H1 (cell line): ENCODE data around the gene C22orf39. TPM values are rescaled to one million over a fixed set of nuclear protein-coding genes. Genes with fewer than 3 reads are reported as not detected.
A peak's percentile ranks its signal among the peaks of the same experiment; 100 is the strongest.

Experiments used
- CTCF ChIA-PET: fragments of 300-600 bp; sonication (Branson Sonifier 250); formaldehyde crosslinking; loops from one replicate; lab custom pipeline; 2021; ENCODE audit not compliant: partially characterized antibody; lab: Charles Lee
- POLR2A ChIA-PET: fragments of 300-600 bp; sonication (Branson Sonifier 250); formaldehyde crosslinking; loops from one replicate; lab custom pipeline; 2021; ENCODE audit warnings: inconsistent platforms; ENCODE audit not compliant: partially characterized antibody; lab: Charles Lee
- DNase-seq, 2 experiments: peaks; one replicate each; pipeline versions ENCODE4 v3.0.0 to v3.0.0-alpha.2; 2010 to 2022; ENCODE audit warnings: low spot score in 2 of 2, low read depth in 1 of 2, mixed read lengths in 1 of 2
- FAIRE-seq: peaks from 2 replicates; lab custom pipeline; 2011; peaks lifted over from hg19 to GRCh38; lab: Jason Lieb, UNC
- H2AFZ ChIP-seq: 2 replicates; pipeline ENCODE4 v1.8.1; 2012; ENCODE audit warnings: low read length, inconsistent platforms
- H2AK5ac ChIP-seq: 2 replicates; pipeline ENCODE4 v1.6.1; 2013; ENCODE audit warnings: low read depth, low read length
- H2BK120ac ChIP-seq: replicated peaks from 2 replicates; pipeline ENCODE3; 2013; ENCODE audit warnings: low read depth, low read length, inconsistent platforms
- H2BK12ac ChIP-seq: 2 replicates; pipeline ENCODE4 v1.6.1; 2013; ENCODE audit warnings: low read depth, low read length
- H2BK15ac ChIP-seq: 2 replicates; pipeline ENCODE4 v1.6.1; 2013; ENCODE audit warnings: low read length
- H2BK20ac ChIP-seq: 2 replicates; pipeline ENCODE4 v1.6.1; 2013; ENCODE audit warnings: low read length
- H2BK5ac ChIP-seq: 2 replicates; pipeline ENCODE4 v1.6.1; 2013; ENCODE audit warnings: low read depth, low read length
- H3K14ac ChIP-seq: 2 replicates; pipeline ENCODE4 v1.6.1; 2013; ENCODE audit warnings: inconsistent platforms; ENCODE audit not compliant: insufficient read length
- H3K18ac ChIP-seq: 2 replicates; pipeline ENCODE4 v1.6.1; 2013; ENCODE audit warnings: low read length; ENCODE audit errors: extremely low read depth
- H3K23ac ChIP-seq: 2 replicates; pipeline ENCODE4 v1.6.1; 2013; ENCODE audit warnings: inconsistent platforms; ENCODE audit not compliant: insufficient read length
- H3K23me2 ChIP-seq: 2 replicates; pipeline ENCODE4 v1.6.1; 2013; ENCODE audit warnings: low read depth, low read length
- H3K27ac ChIP-seq: 2 replicates; pipeline ENCODE4 v1.6.1; 2011; ENCODE audit warnings: low read depth, low read length, inconsistent platforms
- H3K27me3 ChIP-seq, 4 experiments: replicated peaks in 1 of 4; 1 replicate in 1 of 4; 2 replicates in 3 of 4; pipeline versions ENCODE4 v1.6.1 to v1.8.1; 2011 to 2013; ENCODE audit warnings: low read length in 3 of 4, mild to moderate bottlenecking in 3 of 4, inconsistent platforms in 2 of 4, mixed read lengths in 2 of 4, moderate library complexity in 1 of 4; ENCODE audit not compliant: control insufficient read depth in 3 of 4, insufficient read depth in 3 of 4; ENCODE audit errors: extremely low read depth in 1 of 4
- H3K36me3 ChIP-seq, 4 experiments: 2 replicates each; pipeline versions ENCODE4 v1.6.1 to v1.8.1; 2011 to 2013; ENCODE audit warnings: mild to moderate bottlenecking in 4 of 4, low read length in 3 of 4, moderate library complexity in 2 of 4, control low read depth in 1 of 4, inconsistent platforms in 1 of 4; ENCODE audit not compliant: insufficient read depth in 4 of 4, control insufficient read depth in 2 of 4
- H3K4ac ChIP-seq: replicated peaks from 2 replicates; pipeline ENCODE3; 2013; ENCODE audit warnings: low read length, low read depth, mixed read lengths, inconsistent platforms; ENCODE audit not compliant: insufficient read length
- H3K4me1 ChIP-seq, 4 experiments: replicated peaks in 1 of 4; 1 replicate in 1 of 4; 2 replicates in 3 of 4; pipeline versions ENCODE4 v1.6.1 to v1.8.1; 2011 to 2013; ENCODE audit warnings: low read length in 3 of 4, inconsistent platforms in 2 of 4, mixed read lengths in 1 of 4; ENCODE audit not compliant: insufficient read depth in 4 of 4, control insufficient read depth in 3 of 4
- H3K4me2 ChIP-seq, 2 experiments: 2 replicates each; pipeline versions ENCODE4 v1.6.1 to v1.8.1; 2011 to 2013; ENCODE audit warnings: low read depth in 2 of 2, low read length in 2 of 2, control low read depth in 1 of 2, inconsistent platforms in 1 of 2, mild to moderate bottlenecking in 1 of 2; ENCODE audit not compliant: insufficient read depth in 1 of 2
- H3K4me3 ChIP-seq, 4 experiments: fragments of 200-600, 300-600 bp in 1 of 4; sonication (generic), shearing (Covaris generic), sonication (Bioruptor Twin) in 1 of 4; 2 replicates each; pipeline versions ENCODE4 v1.5.1 to v1.8.1; 2011 to 2016; ENCODE audit warnings: low read length in 4 of 4, low read depth in 3 of 4, control low read depth in 2 of 4, inconsistent platforms in 2 of 4, mild to moderate bottlenecking in 2 of 4, mixed read lengths in 1 of 4, moderate library complexity in 1 of 4; ENCODE audit not compliant: insufficient read depth in 2 of 4; ENCODE audit errors: extremely low read depth in 1 of 4
- H3K56ac ChIP-seq: replicated peaks from 2 replicates; pipeline ENCODE3; 2013; ENCODE audit warnings: low read depth, mild to moderate bottlenecking, mixed read lengths, low read length, inconsistent platforms; ENCODE audit not compliant: insufficient read length
- H3K79me1 ChIP-seq: 2 replicates; pipeline ENCODE4 v1.6.1; 2013; ENCODE audit warnings: low read depth, low read length, control low read depth
- H3K79me2 ChIP-seq, 2 experiments: 2 replicates each; pipeline versions ENCODE4 v1.6.1 to v1.8.1; 2012 to 2013; ENCODE audit warnings: low read length in 2 of 2, mild to moderate bottlenecking in 2 of 2, inconsistent platforms in 1 of 2; ENCODE audit not compliant: insufficient read depth in 2 of 2, control insufficient read depth in 1 of 2
- H3K9ac ChIP-seq, 4 experiments: replicated peaks in 1 of 4; 1 replicate in 1 of 4; 2 replicates in 3 of 4; pipeline versions ENCODE4 v1.6.1 to v1.8.1; 2011 to 2013; ENCODE audit warnings: low read depth in 3 of 4, low read length in 3 of 4, control low read depth in 2 of 4, mild to moderate bottlenecking in 2 of 4, moderate library complexity in 2 of 4, inconsistent platforms in 1 of 4; ENCODE audit errors: extremely low read depth in 1 of 4
- H3K9me3 ChIP-seq, 2 experiments: 2 replicates each; pipeline versions ENCODE4 v1.6.1 to v1.8.1; 2012 to 2013; ENCODE audit warnings: mild to moderate bottlenecking in 2 of 2, moderate library complexity in 2 of 2, control low read depth in 1 of 2, inconsistent platforms in 1 of 2, low read depth in 1 of 2, low read length in 1 of 2, mixed read lengths in 1 of 2; ENCODE audit not compliant: insufficient read depth in 2 of 2
- H4K20me1 ChIP-seq, 2 experiments: replicated peaks in 1 of 2; 2 replicates each; pipeline versions ENCODE3 to v1.8.1; 2011 to 2013; ENCODE audit warnings: inconsistent platforms in 2 of 2, low read length in 2 of 2, mild to moderate bottlenecking in 1 of 2; ENCODE audit not compliant: insufficient read depth in 2 of 2, control insufficient read depth in 1 of 2
- H4K5ac ChIP-seq: 2 replicates; pipeline ENCODE4 v1.6.1; 2013; ENCODE audit warnings: low read length, low read depth, mixed read lengths, inconsistent platforms; ENCODE audit not compliant: insufficient read length
- H4K8ac ChIP-seq: 2 replicates; pipeline ENCODE4 v1.8.0; 2013; ENCODE audit warnings: mild to moderate bottlenecking, moderate library complexity, low read length, inconsistent platforms; ENCODE audit not compliant: insufficient read depth; ENCODE audit errors: extremely low read depth
- H4K91ac ChIP-seq: replicated peaks from 2 replicates; pipeline ENCODE3; 2013; ENCODE audit warnings: low read length, mixed read lengths, inconsistent platforms; ENCODE audit not compliant: insufficient read length
- CREB1 ChIP-seq: IDR thresholded peaks from 2 replicates; pipeline ENCODE4 v1.6.1; 2012; ENCODE audit warnings: inconsistent platforms
- KDM4A ChIP-seq: IDR thresholded peaks from one replicate; pipeline ENCODE4 v1.7.1; 2012; ENCODE audit warnings: low read depth, mild to moderate bottlenecking, moderate library complexity, low read length, inconsistent platforms; ENCODE audit not compliant: severe bottlenecking
- POU5F1 ChIP-seq: IDR thresholded peaks from 2 replicates; pipeline ENCODE4 v1.6.1; 2011; ENCODE audit warnings: low read depth, mild to moderate bottlenecking, low read length, moderate library complexity
- SAP30 ChIP-seq: fragments of 300-600 bp; sonication (generic); IDR thresholded peaks from 2 replicates; pipeline ENCODE4 v1.7.1; 2012; ENCODE audit warnings: low read length, moderate library complexity, mild to moderate bottlenecking, inconsistent platforms; ENCODE audit not compliant: insufficient read depth, insufficient replicate concordance
- SIN3A ChIP-seq, 2 experiments: IDR thresholded peaks in 1 of 2; conservative IDR thresholded peaks in 1 of 2; 2 replicates each; pipeline ENCODE4 v1.6.1; 2011 to 2012; ENCODE audit warnings: low read length in 2 of 2, improper control_type of control experiment in 1 of 2, low read depth in 1 of 2, mild to moderate bottlenecking in 1 of 2
- SP1 ChIP-seq: IDR thresholded peaks from 2 replicates; pipeline ENCODE4 v1.6.1; 2011; ENCODE audit warnings: low read depth, low read length
- WGBS, 2 experiments: shearing (Covaris generic) in 1 of 2; methylation state at CpG; one replicate each; pipeline versions ENCODE4 v1.1.6 to v1.1.7; 2013 to 2015; ENCODE audit warnings: low lambda C conversion rate in 2 of 2, mixed read lengths in 2 of 2, inconsistent platforms in 1 of 2, low coverage in 1 of 2, missing lambda C conversion rate in 1 of 2; ENCODE audit not compliant: insufficient replicate concordance in 2 of 2, insufficient coverage in 1 of 2, insufficient read length in 1 of 2; ENCODE audit errors: extremely low coverage in 1 of 2, missing lambda C conversion rate in 1 of 2; 5-methylcytosine and 5-hydroxymethylcytosine counted together
- polyA plus RNA-seq, 7 experiments: library from polyadenylated mRNA; depleted of rRNA in 3 of 7; stranded (reverse) in 5 of 7; unstranded in 2 of 7; fragments of >200 nt in 5 of 7; fragments of 200-250 nt in 2 of 7; gene quantifications; 1 replicate in 5 of 7; 2 replicates in 1 of 7; 4 replicates in 1 of 7; pipeline versions ENCODE4 v1.2.1 to v1.2.3, GENCODE V29; 2011 to 2013; ENCODE audit warnings: missing spikeins in 2 of 7, mixed read lengths in 2 of 7
- total RNA-seq: library from RNA; stranded (reverse); fragmentation: NEBNext Ultra II Directional; extraction: Animal tissue kit (Norgen Biotek cat#: 25700); gene quantifications from 2 replicates; pipeline ENCODE4 v1.2.1, GENCODE V29; 2021

C22orf39 gene
- total and polyA plus RNA-seq, 2 of the 8 experiments (the other 6 are each of a cell fraction or from before 2014, with no cell fraction given) = 22.7 to 27.7 TPM

DNA sequence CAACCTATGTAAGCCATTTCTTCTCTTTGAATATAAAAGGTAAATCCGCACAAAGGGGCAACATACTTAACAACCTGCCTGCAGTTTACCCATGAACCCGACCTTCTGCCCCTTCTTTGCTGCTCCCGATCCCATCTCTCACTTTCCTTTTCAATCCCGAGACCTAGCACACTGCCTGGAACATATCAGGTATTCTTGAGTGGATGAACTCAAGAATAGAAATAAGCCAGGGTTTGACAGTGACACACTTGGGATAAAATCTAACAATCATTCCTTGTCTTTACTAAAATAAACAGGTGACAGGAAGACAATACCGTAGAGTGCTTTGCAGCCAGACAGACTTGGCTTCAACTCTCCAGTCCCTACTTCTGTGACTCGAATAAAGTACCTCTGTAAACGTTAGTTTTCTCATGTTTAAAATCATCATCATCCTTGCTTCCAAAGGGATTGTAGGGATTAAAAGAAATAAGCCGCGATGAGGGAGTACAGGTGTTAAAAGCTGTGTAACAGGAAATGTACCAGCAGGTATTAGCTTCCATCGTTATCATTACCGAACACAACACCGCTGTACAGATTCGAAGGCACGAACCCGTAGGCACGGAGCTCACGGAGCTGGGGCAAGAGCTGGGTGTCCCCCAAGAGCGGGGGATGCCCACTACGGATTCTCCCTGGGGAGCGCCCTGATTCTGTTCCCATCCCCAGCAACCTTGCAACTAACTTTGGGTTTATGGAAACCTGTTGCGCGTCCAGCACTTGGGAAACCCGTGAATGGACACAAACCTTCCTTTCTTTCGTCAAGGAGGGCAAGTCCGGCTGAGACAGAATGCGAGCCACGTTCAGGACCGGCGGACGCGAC is 30.8 kb upstream of the C22orf39 start:
- TF ChIP-seq SP1 (no peak), SAP30 (peak; percentile 56), CREB1 (no peak), SIN3A (conservative IDR thresholded peaks at IDR 0.05 in 1 of 2, IDR thresholded peaks at IDR 0.05 in 1 of 2; ENCODE audit: low read depth in 1 of 2, low read length in 2 of 2) (0 out of 4 replicates have a peak, but pooled peaks of 1 of the 2 experiments have one; percentile 3), KDM4A (peak; percentile 9), POU5F1 (no peak)
- no peak overlapping the region for H4K5ac ChIP-seq
- H3K79me2 ChIP-seq = peaks cover 3 to 48% of the 10 kb centered on the region in 2 experiments; a peak in 3 of 4 replicates
- H3K79me1 ChIP-seq = peaks cover 5% of the 10 kb centered on the region
- ChIA-PET CTCF (interaction anchor here (0.7 to 1.0 kb wide), 2 partner anchors 154 to 227 kb away, joined by 4 to 5 read pairs; no protein-coding TSS in a partner anchor), POLR2A (interaction anchor here (0.9 to 3.7 kb wide), 8 partner anchors 8 to 49 kb away, joined by 3 to 33 read pairs (median 4); partner anchors contain the start of genes C22orf39, HIRA and MRPL40)
- no peak overlapping the region for H2BK12ac ChIP-seq
- H3K4ac ChIP-seq = peak overlapping the region; percentile 58
- no peak overlapping the region for H2BK120ac ChIP-seq
- DNase-seq = no peak
- no peak overlapping the region for H2BK15ac ChIP-seq
- H3K14ac ChIP-seq = no peak overlapping the region
- H2AK5ac ChIP-seq = no peak overlapping the region
- H3K18ac ChIP-seq = no peak overlapping the region
- peak overlapping the region; percentile 61 to 99 for H3K4me2 ChIP-seq
- H3K27ac ChIP-seq = peak overlapping the region; percentile 67
- no peaks in the 10 kb centered on the region for H3K27me3 ChIP-seq
- peak overlapping the region; percentile 82; the same call in 1 of the 2 replicates for H4K8ac ChIP-seq
- H2BK5ac ChIP-seq = peak overlapping the region; percentile 66; the same call in 1 of the 2 replicates
- H4K91ac ChIP-seq = peak overlapping the region; percentile 38
- H4K20me1 ChIP-seq = peaks cover under 1 to 15% of the 10 kb centered on the region in 2 experiments
- WGBS, 2 experiments = 9% methylated on average over 25 of the region's 31 CpGs; no CpG with 5 or more reads in 1 of the 2 experiments
- H3K23me2 ChIP-seq = peaks cover 14% of the 10 kb centered on the region
- no peak overlapping the region for H3K23ac ChIP-seq
- H3K56ac ChIP-seq = peak overlapping the region; percentile 84
- no peak for FAIRE-seq
- H3K4me1 ChIP-seq = peaks cover 0 to 8% (median 1%) of the 10 kb centered on the region in 4 experiments; a peak in 2 of 7 replicates
- H3K9me3 ChIP-seq = no peaks in the 10 kb centered on the region
- peak overlapping the region; percentile 87 to 99 (median 94) for H3K4me3 ChIP-seq
- peaks cover 0 to 14% (median 5%) of the 10 kb centered on the region in 4 experiments; a peak in 6 of 8 replicates for H3K36me3 ChIP-seq
- H2AFZ ChIP-seq = no peak overlapping the region
- H2BK20ac ChIP-seq = no peak overlapping the region
- peak overlapping the region; percentile 90 to 99 (median 95) for H3K9ac ChIP-seq
